OCI-LY3 (cell line): ENCODE data around the gene NEURL1.

Experiments used
- H2AFZ ChIP-seq: fragments of 200-600, 300-600 bp; shearing (Covaris generic); 2 replicates; pipeline ENCODE4 v1.6.0; 2014; ENCODE audit warnings: antibody characterized with exemption, low read depth, low read length
- H3K27ac ChIP-seq: fragments of 200-600, 300-600 bp; sonication (generic); 2 replicates; pipeline ENCODE4 v1.5.1; 2014; ENCODE audit warnings: mild to moderate bottlenecking, low read length, moderate library complexity, mixed read lengths
- H3K27me3 ChIP-seq: fragments of 200-600, 300-600 bp; sonication (generic); 2 replicates; pipeline ENCODE4 v1.6.1; 2014; ENCODE audit warnings: low read depth, low read length, mixed read lengths
- H3K36me3 ChIP-seq: fragments of 200-600, 300-600 bp; sonication (generic); replicated peaks from 2 replicates; pipeline ENCODE3; 2014; ENCODE audit warnings: low read depth, low read length, mixed read lengths
- H3K4me1 ChIP-seq: fragments of 300-600, 200-600 bp; sonication (generic); 2 replicates; pipeline ENCODE4 v1.6.1; 2014; ENCODE audit warnings: low read length, mixed read lengths
- H3K4me2 ChIP-seq: fragments of 200-600, 300-600 bp; sonication (generic); 2 replicates; pipeline ENCODE4 v1.6.1; 2014; ENCODE audit warnings: low read length, mixed read lengths
- H3K4me3 ChIP-seq: fragments of 300-600, 200-600 bp; sonication (generic); 2 replicates; pipeline ENCODE4 v1.5.1; 2014; ENCODE audit warnings: antibody characterized with exemption, mild to moderate bottlenecking, low read length, moderate library complexity
- H3K79me2 ChIP-seq: fragments of 300-600, 200-600 bp; shearing (Covaris generic); 2 replicates; pipeline ENCODE4 v1.6.1; 2014; ENCODE audit warnings: mild to moderate bottlenecking, low read length, mixed read lengths
- H3K9ac ChIP-seq: fragments of 300-600, 200-600 bp; shearing (Covaris generic); 2 replicates; pipeline ENCODE4 v1.6.0; 2014; ENCODE audit warnings: mild to moderate bottlenecking, low read length, moderate library complexity
- H3K9me3 ChIP-seq: fragments of 200-600, 300-600 bp; shearing (Covaris generic); 2 replicates; pipeline ENCODE4 v1.6.1; 2014; ENCODE audit warnings: low read length, mixed read lengths; ENCODE audit not compliant: insufficient read depth
- H4K20me1 ChIP-seq: fragments of 200-600, 300-600 bp; sonication (generic); 2 replicates; pipeline ENCODE4 v1.6.1; 2016; ENCODE audit warnings: low read length, mixed read lengths; ENCODE audit not compliant: insufficient read depth
- CTCF ChIP-seq: fragments of 200-600, 300-600 bp; sonication (generic); IDR thresholded peaks from 2 replicates; pipeline ENCODE4 v1.5.1; 2014; ENCODE audit warnings: antibody characterized with exemption, low read length, low read depth
- EZH2phosphoT487 ChIP-seq: fragments of 200-600 bp; shearing (Covaris generic); IDR thresholded peaks from 2 replicates; pipeline ENCODE4 v1.6.1; 2018; ENCODE audit warnings: antibody characterized with exemption, mixed run types, low read depth

The NEURL1 gene

GRCh38 chr10:103610083-103610472 lies 116.6 kb downstream of the NEURL1 start:
- Histone ChIP-seq H4K20me1 (no peaks in the 10 kb centered on the region), H3K27me3 (no peaks in the 10 kb centered on the region), H3K9ac (no peak overlapping the region), H3K9me3 (no peaks in the 10 kb centered on the region), H3K79me2 (no peaks in the 10 kb centered on the region), H3K36me3 (peaks cover 11% of the 10 kb centered on the region), H3K4me1 (no peaks in the 10 kb centered on the region), H3K4me2 (no peak overlapping the region), H3K27ac (no peak overlapping the region), H3K4me3 (no peak overlapping the region), H2AFZ (no peak overlapping the region)
- TF ChIP-seq EZH2phosphoT487 (no peak), CTCF (no peak)

GRCh38 chr10:103610921-103611511 lies 117.5 kb downstream of the NEURL1 start:
- TF ChIP-seq EZH2phosphoT487 (no peak), CTCF (no peak)
- no peaks in the 10 kb centered on the region for H4K20me1 ChIP-seq
- no peak overlapping the region for H3K27ac ChIP-seq
- H3K9me3 ChIP-seq, result no peaks in the 10 kb centered on the region
- H3K36me3 ChIP-seq, result peaks cover 5% of the 10 kb centered on the region
- no peak overlapping the region for H3K4me2 ChIP-seq
- H3K4me1 ChIP-seq, result no peaks in the 10 kb centered on the region
- H3K9ac ChIP-seq, result no peak overlapping the region
- H3K79me2 ChIP-seq, result no peaks in the 10 kb centered on the region
- H3K27me3 ChIP-seq, result no peaks in the 10 kb centered on the region
- no peak overlapping the region for H2AFZ ChIP-seq
- no peak overlapping the region for H3K4me3 ChIP-seq

GRCh38 chr10:103612462-103613365 lies 119.2 kb downstream of the NEURL1 start:
- Histone ChIP-seq H3K36me3 (peaks cover 4% of the 10 kb centered on the region), H4K20me1 (no peaks in the 10 kb centered on the region), H2AFZ (no peak overlapping the region), H3K9ac (no peak overlapping the region), H3K9me3 (no peaks in the 10 kb centered on the region), H3K79me2 (no peaks in the 10 kb centered on the region), H3K4me3 (no peak overlapping the region), H3K4me1 (no peaks in the 10 kb centered on the region), H3K27ac (no peak overlapping the region), H3K27me3 (no peaks in the 10 kb centered on the region), H3K4me2 (no peak overlapping the region)
- TF ChIP-seq EZH2phosphoT487, result no peak
- no peak for TF ChIP-seq CTCF

GRCh38 chr10:103613616-103614015 lies 120.1 kb downstream of the NEURL1 start:
- TF ChIP-seq EZH2phosphoT487 (no peak), CTCF (no peak)
- H3K27ac ChIP-seq, result no peak overlapping the region
- no peak overlapping the region for H2AFZ ChIP-seq
- H3K79me2 ChIP-seq, result no peaks in the 10 kb centered on the region
- no peak overlapping the region for H3K9ac ChIP-seq
- no peak overlapping the region for H3K4me2 ChIP-seq
- H3K9me3 ChIP-seq, result no peaks in the 10 kb centered on the region
- H3K4me3 ChIP-seq, result no peak overlapping the region
- H3K4me1 ChIP-seq, result no peaks in the 10 kb centered on the region
- H3K36me3 ChIP-seq, result peaks cover 4% of the 10 kb centered on the region
- no peaks in the 10 kb centered on the region for H4K20me1 ChIP-seq
- H3K27me3 ChIP-seq, result no peaks in the 10 kb centered on the region
